OCI-LY7 (cell line): ENCODE measurements around the gene DBF4B. TPM values are rescaled to one million over a fixed set of nuclear protein-coding genes. Genes with fewer than 3 reads are reported as not detected.

Experiments
- BruUV-seq: library from RNA; stranded (reverse); fragments of 400-500 nt; replicated peaks from 2 replicates; lab custom pipeline; 2021; lab: Mats Ljungman, UMichigan
- CTCF ChIA-PET: fragments of 300-600 bp; sonication (Branson Sonifier 250); formaldehyde crosslinking; loops from one replicate; lab custom pipeline; 2022; ENCODE audit warnings: antibody characterized with exemption; ENCODE audit not compliant: unreplicated experiment; lab: Charles Lee
- POLR2A ChIA-PET: fragments of 300-600 bp; sonication (Branson Sonifier 250); formaldehyde crosslinking; loops from one replicate; lab custom pipeline; 2022; ENCODE audit warnings: antibody characterized with exemption; lab: Charles Lee
- DNase-seq: peaks from one replicate; pipeline ENCODE4 v3.0.0-alpha.2; 2015; ENCODE audit warnings: low spot score
- H2AFZ ChIP-seq: fragments of 200-600 bp; sonication (generic), shearing (Covaris generic); 2 replicates; pipeline ENCODE4 v1.6.1; 2014; ENCODE audit warnings: mild to moderate bottlenecking, antibody characterized with exemption, low read length, moderate library complexity
- H3K27ac ChIP-seq: fragments of 200-600 bp; sonication (generic); 2 replicates; pipeline ENCODE4 v1.5.1; 2014; ENCODE audit warnings: mixed run types, low read depth, mild to moderate bottlenecking, moderate library complexity, low read length, inconsistent platforms; ENCODE audit not compliant: poor library complexity, severe bottlenecking
- H3K36me3 ChIP-seq: fragments of 200-600 bp; sonication (generic); 2 replicates; pipeline ENCODE4 v1.6.1; 2014; ENCODE audit warnings: mild to moderate bottlenecking, antibody characterized with exemption, low read length, moderate library complexity, mixed read lengths; ENCODE audit not compliant: insufficient read depth
- H3K4me1 ChIP-seq: fragments of 200-600 bp; sonication (generic); 2 replicates; pipeline ENCODE4 v1.5.1; 2014; ENCODE audit warnings: mild to moderate bottlenecking, low read length; ENCODE audit not compliant: insufficient read depth, poor library complexity, severe bottlenecking
- H3K4me2 ChIP-seq: fragments of 200-600 bp; sonication (generic); 2 replicates; pipeline ENCODE4 v1.6.1; 2014; ENCODE audit warnings: mild to moderate bottlenecking, low read length
- H3K4me3 ChIP-seq: fragments of 200-600 bp; sonication (generic); 2 replicates; pipeline ENCODE4 v1.5.1; 2014; ENCODE audit warnings: mild to moderate bottlenecking, low read depth, low read length; ENCODE audit not compliant: poor library complexity, severe bottlenecking
- H3K79me2 ChIP-seq: fragments of 200-600 bp; sonication (generic); 2 replicates; pipeline ENCODE4 v1.6.1; 2016; ENCODE audit warnings: low read depth, mild to moderate bottlenecking, low read length, moderate library complexity, mixed read lengths; ENCODE audit not compliant: insufficient read depth
- H3K9me2 ChIP-seq: fragments of 200-600 bp; sonication (generic); 2 replicates; pipeline ENCODE4 v1.6.1; 2016; ENCODE audit warnings: mild to moderate bottlenecking, low read length, mixed read lengths; ENCODE audit not compliant: insufficient read depth
- H3K9me3 ChIP-seq: fragments of 200-600 bp; sonication (generic); 2 replicates; pipeline ENCODE4 v1.6.1; 2014; ENCODE audit warnings: mild to moderate bottlenecking, mixed run types, low read length, mixed read lengths
- H4K20me1 ChIP-seq: fragments of 200-600 bp; sonication (generic); 2 replicates; pipeline ENCODE4 v1.6.1; 2014; ENCODE audit warnings: mild to moderate bottlenecking, antibody characterized with exemption, low read length, moderate library complexity, mixed read lengths; ENCODE audit not compliant: insufficient read depth
- EZH2phosphoT487 ChIP-seq: fragments of 200-600 bp; sonication (generic); IDR thresholded peaks from 2 replicates; pipeline ENCODE4 v1.6.1; 2018; ENCODE audit warnings: low read depth, borderline replicate concordance, mild to moderate bottlenecking, mixed run types, antibody characterized with exemption, low read length, moderate library complexity, mixed read lengths
- intact Hi-C: fragments of 100-400 bp; cut with micrococcal nuclease; formaldehyde crosslinking; loops from one replicate; pipeline ENCODE4 v1.10.0; 2022; ENCODE audit not compliant: unreplicated experiment
- total RNA-seq, 2 experiments: library from RNA; depleted of rRNA in 1 of 2; stranded (reverse); fragments of >200 nt in 1 of 2; shearing (Covaris generic) in 1 of 2; gene quantifications; 2 replicates each; pipeline ENCODE4 v1.2.3, GENCODE V29; 2014 to 2022
- TF ChIP-seq, protein P1 (sequence below): fragments of 200-600 bp; sonication (generic); conservative IDR thresholded peaks from 2 replicates; pipeline ENCODE4 v1.5.1; 2014; ENCODE audit warnings: mild to moderate bottlenecking, antibody characterized with exemption, low read length, moderate library complexity, mixed read lengths

DBF4B gene
- total RNA-seq, 2 experiments from 2014 or later = 18.1 to 45.8 TPM

GRCh38 chr17:44767493-44767892 lies 59.0 kb downstream of the DBF4B start:
- Histone ChIP-seq H3K4me3 (no peak overlapping the region), H3K79me2 (no peaks in the 10 kb centered on the region), H3K36me3 (no peaks in the 10 kb centered on the region), H3K27ac (no peak overlapping the region), H3K9me2 (no peaks in the 10 kb centered on the region), H4K20me1 (no peaks in the 10 kb centered on the region), H3K9me3 (no peaks in the 10 kb centered on the region), H3K4me2 (no peak overlapping the region), H2AFZ (no peak overlapping the region), H3K4me1 (no peaks in the 10 kb centered on the region)
- no TSS peak for BruUV-seq
- TF ChIP-seq EZH2phosphoT487 = no peak
- TF ChIP-seq, protein P1, sequence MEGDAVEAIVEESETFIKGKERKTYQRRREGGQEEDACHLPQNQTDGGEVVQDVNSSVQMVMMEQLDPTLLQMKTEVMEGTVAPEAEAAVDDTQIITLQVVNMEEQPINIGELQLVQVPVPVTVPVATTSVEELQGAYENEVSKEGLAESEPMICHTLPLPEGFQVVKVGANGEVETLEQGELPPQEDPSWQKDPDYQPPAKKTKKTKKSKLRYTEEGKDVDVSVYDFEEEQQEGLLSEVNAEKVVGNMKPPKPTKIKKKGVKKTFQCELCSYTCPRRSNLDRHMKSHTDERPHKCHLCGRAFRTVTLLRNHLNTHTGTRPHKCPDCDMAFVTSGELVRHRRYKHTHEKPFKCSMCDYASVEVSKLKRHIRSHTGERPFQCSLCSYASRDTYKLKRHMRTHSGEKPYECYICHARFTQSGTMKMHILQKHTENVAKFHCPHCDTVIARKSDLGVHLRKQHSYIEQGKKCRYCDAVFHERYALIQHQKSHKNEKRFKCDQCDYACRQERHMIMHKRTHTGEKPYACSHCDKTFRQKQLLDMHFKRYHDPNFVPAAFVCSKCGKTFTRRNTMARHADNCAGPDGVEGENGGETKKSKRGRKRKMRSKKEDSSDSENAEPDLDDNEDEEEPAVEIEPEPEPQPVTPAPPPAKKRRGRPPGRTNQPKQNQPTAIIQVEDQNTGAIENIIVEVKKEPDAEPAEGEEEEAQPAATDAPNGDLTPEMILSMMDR = no peak
- CTCF ChIA-PET = no interaction called here
- DNase-seq = peak; percentile 25
- POLR2A ChIA-PET = interaction anchor here (0.7 kb wide), 1 partner anchor 109 kb away, joined by 4 read pairs; no protein-coding TSS in a partner anchor
- intact Hi-C loops = no loop called here

DNA sequence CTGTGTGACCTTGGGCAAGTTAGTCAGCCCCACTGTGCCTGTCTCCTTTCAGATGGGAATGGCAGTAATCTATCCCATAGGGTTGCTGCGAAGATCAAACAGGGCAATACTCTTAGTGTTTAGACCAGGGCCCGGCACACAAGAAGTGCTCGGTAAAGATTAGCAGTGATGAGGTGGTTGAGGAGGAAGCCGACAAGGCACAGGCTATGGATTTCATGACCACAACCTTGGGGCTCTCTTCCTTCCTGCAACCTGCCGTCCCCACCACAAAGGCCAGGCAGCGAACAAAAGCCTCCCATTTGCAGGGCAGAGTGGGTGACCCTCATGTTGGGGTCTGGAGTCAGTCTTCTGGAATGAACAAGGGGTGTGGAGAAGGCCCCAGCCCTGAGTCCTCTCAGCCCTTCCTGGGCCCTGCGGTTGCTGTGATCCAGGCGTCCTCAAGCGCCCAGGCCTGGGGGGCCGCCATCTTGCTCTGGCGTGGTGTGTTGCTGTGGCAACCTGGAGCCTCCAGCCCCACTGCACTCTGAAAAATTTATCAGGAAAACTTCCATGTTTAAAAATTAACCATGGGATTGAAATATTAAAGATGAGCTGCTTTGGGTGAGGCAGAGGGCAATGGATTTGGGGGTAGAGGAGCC lies 60.2 kb downstream of the DBF4B start:
- no peak overlapping the region for H3K4me2 ChIP-seq
- H3K4me1 ChIP-seq = no peaks in the 10 kb centered on the region
- intact Hi-C loops = no loop called here
- no peaks in the 10 kb centered on the region for H4K20me1 ChIP-seq
- no peaks in the 10 kb centered on the region for H3K9me3 ChIP-seq
- H3K79me2 ChIP-seq = no peaks in the 10 kb centered on the region
- ChIA-PET POLR2A (no interaction called here), CTCF (no interaction called here)
- no peaks in the 10 kb centered on the region for H3K9me2 ChIP-seq
- no peaks in the 10 kb centered on the region for H3K36me3 ChIP-seq
- DNase-seq = no peak
- no TSS peak for BruUV-seq
- TF ChIP-seq, protein P1 = no peak
- no peak for TF ChIP-seq EZH2phosphoT487
- H3K4me3 ChIP-seq = no peak overlapping the region
- H2AFZ ChIP-seq = no peak overlapping the region
- H3K27ac ChIP-seq = no peak overlapping the region

DNA sequence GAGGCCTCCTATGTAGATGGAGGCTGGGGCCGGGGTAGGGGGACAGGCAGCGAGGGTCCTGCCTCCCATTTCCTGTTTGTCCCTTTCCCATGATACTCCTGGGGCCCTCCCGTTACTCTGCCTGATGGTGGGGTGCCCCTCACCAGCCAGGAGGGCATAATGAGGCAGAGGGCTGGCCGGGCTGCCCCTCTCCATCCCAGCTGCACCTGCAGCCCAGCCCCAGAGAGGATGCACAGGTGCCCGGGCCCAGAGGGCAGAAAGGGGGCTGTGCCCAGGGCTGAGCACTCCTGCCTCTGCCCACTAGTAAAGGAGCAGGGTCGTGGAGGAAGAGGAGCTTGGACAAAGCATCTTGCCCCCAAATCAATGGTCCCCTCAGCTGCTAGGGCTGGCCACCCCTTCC lies 60.8 kb downstream of the DBF4B start:
- no peak overlapping the region for H3K27ac ChIP-seq
- no peaks in the 10 kb centered on the region for H3K79me2 ChIP-seq
- BruUV-seq = no TSS peak
- H3K4me3 ChIP-seq = no peak overlapping the region
- H2AFZ ChIP-seq = no peak overlapping the region
- no peaks in the 10 kb centered on the region for H4K20me1 ChIP-seq
- no peak for DNase-seq
- no peaks in the 10 kb centered on the region for H3K36me3 ChIP-seq
- no peak overlapping the region for H3K4me2 ChIP-seq
- intact Hi-C loops = no loop called here
- ChIA-PET CTCF (no interaction called here), POLR2A (no interaction called here)
- no peak for TF ChIP-seq EZH2phosphoT487
- TF ChIP-seq, protein P1 = no peak
- no peaks in the 10 kb centered on the region for H3K9me2 ChIP-seq
- H3K9me3 ChIP-seq = no peaks in the 10 kb centered on the region
- no peaks in the 10 kb centered on the region for H3K4me1 ChIP-seq
